ENCODE measurements around the gene SCMH1. TPM values are rescaled to one million over a fixed set of nuclear protein-coding genes. Genes with fewer than 3 reads are reported as not detected.

Gene SCMH1
- total RNA-seq = 12.0 and 13.1 TPM in 2 replicates

GRCh38 chr1:41241749-41242341 lies at the start of gene SCMH1:
Gene SCMH1, minus strand, starts transcription at chr1:41242306. Its CDS starts 56,173 bp downstream, at chr1:41186133.

GRCh38 chr1:41021526-41022308 lies 220.4 kb downstream of the SCMH1 start, which contains the start of gene SLFNL1:
Gene SLFNL1, minus strand, starts transcription at chr1:41021725. Its CDS starts 1,065 bp downstream, at chr1:41020660.

GRCh38 chr1:40979241-40980067 lies 262.7 kb downstream of the SCMH1 start, which contains the start of gene CTPS1:
Gene CTPS1, plus strand, starts transcription at chr1:40979696. Its CDS starts 3,595 bp downstream, at chr1:40983291.

Other genes starting within 250 kb of the SCMH1 start
- 0.28 and 0.55 TPM in 2 replicates for gene SLFNL1, start 220.6 kb downstream of the SCMH1 start, total RNA-seq
- gene FOXO6, start 119.1 kb upstream of the SCMH1 start, total RNA-seq = under 0.01 TPM in 1 of 2 replicates, not detected in the other
- gene EDN2, start 242.4 kb upstream of the SCMH1 start, total RNA-seq = not detected in 2 replicates